SK-N-SH (cell line): Measurements from ENCODE around the gene CRB3. TPM values are rescaled to one million over a fixed set of nuclear protein-coding genes. Genes with fewer than 3 reads are reported as not detected.
A peak's percentile ranks its signal among the peaks of the same experiment; 100 is the strongest.

Source experiments
- CTCF ChIA-PET: fragments of 300-600, 350-600 bp; formaldehyde crosslinking; extraction: SDS; loops from one replicate; lab custom pipeline; 2021; lab: Yijun Ruan, JAX
- POLR2A ChIA-PET: fragments of 350-600 bp; sonication (Branson Sonifier 250); formaldehyde crosslinking; extraction: SDS; loops from one replicate; lab custom pipeline; 2020; ENCODE audit warnings: antibody characterized with exemption, inconsistent platforms; lab: Yijun Ruan, JAX
- DNase-seq: peaks from one replicate; pipeline ENCODE4 v3.0.0; 2012
- H2AFZ ChIP-seq: fragments of 200-600 bp; sonication (generic); 2 replicates; pipeline ENCODE4 v1.8.1; 2016; ENCODE audit warnings: antibody characterized with exemption, mild to moderate bottlenecking, low read depth
- H3F3A ChIP-seq: fragments of 200-600 bp; sonication (generic); replicated peaks from 2 replicates; pipeline ENCODE3; 2016; ENCODE audit warnings: antibody characterized with exemption, mild to moderate bottlenecking; ENCODE audit not compliant: insufficient read depth
- H3K27ac ChIP-seq, 2 experiments: fragments of 200-500 bp in 1 of 2; fragments of 200-600 bp in 1 of 2; sonication (Bioruptor generic) in 1 of 2; sonication (generic), shearing (Covaris generic) in 1 of 2; 2 replicates each; pipeline versions ENCODE4 v1.5.1 to v1.6.1; 2014 to 2016; ENCODE audit warnings: low read depth in 2 of 2, inconsistent platforms in 1 of 2, low read length in 1 of 2, mild to moderate bottlenecking in 1 of 2, mixed read lengths in 1 of 2
- H3K27me3 ChIP-seq: fragments of 200-600 bp; sonication (generic), shearing (Covaris generic); 2 replicates; pipeline ENCODE4 v1.6.1; 2016; ENCODE audit warnings: mixed run types; ENCODE audit not compliant: insufficient read depth
- H3K36me3 ChIP-seq, 2 experiments: fragments of 200-500 bp in 1 of 2; fragments of 200-600 bp in 1 of 2; sonication (Bioruptor generic) in 1 of 2; sonication (generic) in 1 of 2; replicated peaks in 1 of 2; 2 replicates each; pipeline versions ENCODE3 to v1.5.1; 2014 to 2016; ENCODE audit warnings: low read length in 1 of 2, mild to moderate bottlenecking in 1 of 2; ENCODE audit not compliant: insufficient read depth in 2 of 2, control insufficient read depth in 1 of 2
- H3K4me1 ChIP-seq, 2 experiments: fragments of 200-500 bp in 1 of 2; fragments of 200-600 bp in 1 of 2; sonication (Bioruptor generic) in 1 of 2; sonication (generic), shearing (Covaris generic) in 1 of 2; 2 replicates each; pipeline versions ENCODE4 v1.5.1 to v1.6.1; 2014 to 2016; ENCODE audit warnings: low read depth in 1 of 2, low read length in 1 of 2, mixed run types in 1 of 2; ENCODE audit not compliant: insufficient read depth in 2 of 2, control insufficient read depth in 1 of 2
- H3K4me2 ChIP-seq: fragments of 200-600 bp; sonication (generic), shearing (Covaris generic); 2 replicates; pipeline ENCODE4 v1.6.1; 2017; ENCODE audit warnings: mixed run types
- H3K4me3 ChIP-seq, 2 experiments: fragments of 200-500 bp in 1 of 2; fragments of 200-600 bp in 1 of 2; sonication (Bioruptor generic) in 1 of 2; sonication (generic), shearing (Covaris generic) in 1 of 2; 2 replicates each; pipeline versions ENCODE4 v1.5.1 to v1.8.1; 2014 to 2016; ENCODE audit warnings: low read depth in 2 of 2, inconsistent platforms in 1 of 2, low read length in 1 of 2, mild to moderate bottlenecking in 1 of 2, mixed read lengths in 1 of 2, moderate library complexity in 1 of 2
- H3K79me2 ChIP-seq: fragments of 200-600 bp; sonication (generic); 2 replicates; pipeline ENCODE4 v1.8.1; 2017; ENCODE audit warnings: mild to moderate bottlenecking; ENCODE audit not compliant: insufficient read depth
- H3K9ac ChIP-seq: fragments of 200-600 bp; sonication (generic); 2 replicates; pipeline ENCODE4 v1.6.1; 2017; ENCODE audit warnings: mixed run types
- H3K9me2 ChIP-seq: fragments of 200-600 bp; sonication (generic); 2 replicates; pipeline ENCODE4 v1.6.1; 2017; ENCODE audit warnings: mixed run types
- H3K9me3 ChIP-seq: fragments of 200-600 bp; sonication (generic); 2 replicates; pipeline ENCODE4 v1.6.1; 2017; ENCODE audit warnings: mixed run types, mild to moderate bottlenecking, moderate library complexity
- H4K20me1 ChIP-seq: fragments of 200-600 bp; sonication (generic); 2 replicates; pipeline ENCODE4 v1.6.1; 2017; ENCODE audit warnings: mild to moderate bottlenecking, mixed run types; ENCODE audit not compliant: insufficient read depth
- CTCF ChIP-seq: fragments of 200-600 bp; sonication (generic); IDR thresholded peaks from 2 replicates; pipeline ENCODE4 v1.6.1; 2017; ENCODE audit warnings: antibody characterized with exemption, mild to moderate bottlenecking, moderate library complexity
- EP300 ChIP-seq, 2 experiments: IDR thresholded peaks; 2 replicates each; pipeline versions ENCODE4 v1.4.0 to v1.6.1; 2012; ENCODE audit warnings: borderline replicate concordance in 1 of 2, low read depth in 1 of 2, low read length in 1 of 2
- EZH2phosphoT487 ChIP-seq: fragments of 200-600 bp; sonication (generic); IDR thresholded peaks from 2 replicates; pipeline ENCODE4 v1.6.1; 2017; ENCODE audit warnings: low read depth, mixed run types, mild to moderate bottlenecking, antibody characterized with exemption, moderate library complexity, borderline replicate concordance
- FOSL2 ChIP-seq: IDR thresholded peaks from 2 replicates; pipeline ENCODE4 v1.4.0; 2012; ENCODE audit warnings: low read depth, mild to moderate bottlenecking, moderate library complexity, borderline replicate concordance
- IRF3 ChIP-seq: fragments of 150-350 bp; IDR thresholded peaks from 2 replicates; pipeline ENCODE4 v1.6.1; 2016; ENCODE audit warnings: mild to moderate bottlenecking, low read depth, low read length
- MEF2A ChIP-seq: IDR thresholded peaks from 2 replicates; pipeline ENCODE4 v1.4.0; 2012; ENCODE audit warnings: low read depth, borderline replicate concordance
- POLR2AphosphoS5 ChIP-seq: IDR thresholded peaks from 2 replicates; pipeline ENCODE4 v1.6.1; 2012; ENCODE audit warnings: low read depth, low read length
- RCOR1 ChIP-seq: fragments of 150-350 bp; IDR thresholded peaks from 2 replicates; pipeline ENCODE4 v1.6.1; 2017; ENCODE audit warnings: antibody characterized with exemption, low read length
- RXRA ChIP-seq: IDR thresholded peaks from 2 replicates; pipeline ENCODE4 v1.4.0; 2012; ENCODE audit warnings: low read depth, mild to moderate bottlenecking, borderline replicate concordance
- TAF1 ChIP-seq: IDR thresholded peaks from 2 replicates; pipeline ENCODE4 v1.6.1; 2012; ENCODE audit warnings: low read depth, mild to moderate bottlenecking, low read length, moderate library complexity, borderline replicate concordance
- YY1 ChIP-seq: IDR thresholded peaks from 2 replicates; pipeline ENCODE4 v1.4.0; 2012; ENCODE audit warnings: low read depth, mild to moderate bottlenecking
- WGBS: methylation state at CpG from one replicate; pipeline ENCODE4 v1.1.6; 2017; ENCODE audit warnings: low lambda C conversion rate; 5-methylcytosine and 5-hydroxymethylcytosine counted together
- polyA plus RNA-seq, 3 experiments: library from polyadenylated mRNA; depleted of rRNA; stranded (reverse); fragments of >200 nt; gene quantifications; 2 replicates each; pipeline ENCODE4 v1.2.3, GENCODE V29; 2012

The CRB3 gene
- polyA plus RNA-seq, 1 of the 3 experiments (the other 2 are of a cell fraction): not detected

- no peak overlapping the region for H3K9ac ChIP-seq
- H3K79me2 ChIP-seq: no peaks in the 10 kb centered on the region
- H3F3A ChIP-seq: no peaks in the 10 kb centered on the region
- H3K9me2 ChIP-seq: no peaks in the 10 kb centered on the region
- no peaks in the 10 kb centered on the region for H3K9me3 ChIP-seq
- H3K4me2 ChIP-seq: no peak overlapping the region
- H3K4me3 ChIP-seq: no peak overlapping the region; a peak in 1 of 4 replicates
- POLR2A ChIA-PET: no interaction called here
- no peaks in the 10 kb centered on the region for H3K27me3 ChIP-seq
- TF ChIP-seq TAF1 (no peak), YY1 (no peak), EZH2phosphoT487 (no peak), FOSL2 (no peak), EP300 (IDR thresholded peaks at IDR 0.05; ENCODE audit: borderline replicate concordance in 1 of 2, low read depth in 1 of 2, low read length in 1 of 2) (no peak)
- no peak overlapping the region for H2AFZ ChIP-seq
- peaks cover 0 to 9% of the 10 kb centered on the region in 2 experiments; a peak in 1 of 4 replicates for H3K4me1 ChIP-seq
- H3K36me3 ChIP-seq: peaks cover 0 to 9% of the 10 kb centered on the region in 2 experiments
- CTCF ChIA-PET: interaction anchor here (0.8 to 1.1 kb wide), 2 partner anchors 18 to 63 kb away, joined by 3 read pairs; no protein-coding TSS in a partner anchor
- no peak overlapping the region for H3K27ac ChIP-seq
- WGBS: 100% methylated on average over 4 of the region's 11 CpGs
- no peaks in the 10 kb centered on the region for H4K20me1 ChIP-seq
- DNase-seq: no peak
Measured at GRCh38 chr19:6453951-6454565, 10.0 kb upstream of the CRB3 start.

- Histone ChIP-seq H3F3A (no peaks in the 10 kb centered on the region), H3K27me3 (no peaks in the 10 kb centered on the region), H3K4me2 (no peak overlapping the region), H3K9me2 (no peaks in the 10 kb centered on the region), H3K79me2 (no peaks in the 10 kb centered on the region), H3K36me3 (peaks cover 0 to 9% of the 10 kb centered on the region in 2 experiments), H2AFZ (no peak overlapping the region), H3K9me3 (no peaks in the 10 kb centered on the region), H3K4me3 (no peak overlapping the region), H4K20me1 (no peaks in the 10 kb centered on the region), H3K9ac (no peak overlapping the region), H3K27ac (no peak overlapping the region), H3K4me1 (peaks cover 0 to 9% of the 10 kb centered on the region in 2 experiments; a peak in 1 of 4 replicates)
- 87% methylated on average over 11 of the region's 15 CpGs for WGBS
- ChIA-PET POLR2A (interaction anchor here (0.7 kb wide), 1 partner anchor 12 kb away, joined by 3 read pairs; no protein-coding TSS in a partner anchor), CTCF (no interaction called here)
- DNase-seq: no peak
- TF ChIP-seq RXRA: no peak
- TF ChIP-seq EZH2phosphoT487: no peak
Measured at GRCh38 chr19:6455924-6456323, 8.1 kb upstream of the CRB3 start.

GRCh38 chr19:6457958-6458694, 5.9 kb upstream of the CRB3 start:
- TF ChIP-seq POLR2AphosphoS5: no peak
- TF ChIP-seq RCOR1: no peak
- no peak for TF ChIP-seq CTCF
- TF ChIP-seq MEF2A: peak; percentile 55; the same call in 1 of the 2 replicates
- no peak for TF ChIP-seq RXRA
- TF ChIP-seq IRF3: no peak
- TF ChIP-seq, all 33 proteins: peak for 1
- Histone ChIP-seq H3K9ac (no peak overlapping the region), H3K4me3 (peak overlapping the region in 1 of 2 experiments; percentile 84; a peak in 2 of 4 replicates), H3K36me3 (peaks cover 0 to 9% of the 10 kb centered on the region in 2 experiments), H3K9me3 (no peaks in the 10 kb centered on the region), H3K79me2 (no peaks in the 10 kb centered on the region), H3K27ac (no peak overlapping the region), H3K27me3 (no peaks in the 10 kb centered on the region), H3K4me2 (peak overlapping the region; percentile 96), H2AFZ (no peak overlapping the region), H4K20me1 (no peaks in the 10 kb centered on the region), H3K9me2 (no peaks in the 10 kb centered on the region), H3F3A (no peaks in the 10 kb centered on the region), H3K4me1 (peaks cover 0 to 9% of the 10 kb centered on the region in 2 experiments; a peak in 1 of 4 replicates)
- POLR2A ChIA-PET: no interaction called here
- CTCF ChIA-PET: no interaction called here
- no peak for DNase-seq
- 96% methylated on average over 13 of the region's 17 CpGs for WGBS
